ENCODE data around the gene TBC1D2B.
"Not testable (repeated sequence)": the region's sequence is repeated elsewhere in the genome, so short reads cannot be mapped to it uniquely, and the experiment has no call there.

DNA sequence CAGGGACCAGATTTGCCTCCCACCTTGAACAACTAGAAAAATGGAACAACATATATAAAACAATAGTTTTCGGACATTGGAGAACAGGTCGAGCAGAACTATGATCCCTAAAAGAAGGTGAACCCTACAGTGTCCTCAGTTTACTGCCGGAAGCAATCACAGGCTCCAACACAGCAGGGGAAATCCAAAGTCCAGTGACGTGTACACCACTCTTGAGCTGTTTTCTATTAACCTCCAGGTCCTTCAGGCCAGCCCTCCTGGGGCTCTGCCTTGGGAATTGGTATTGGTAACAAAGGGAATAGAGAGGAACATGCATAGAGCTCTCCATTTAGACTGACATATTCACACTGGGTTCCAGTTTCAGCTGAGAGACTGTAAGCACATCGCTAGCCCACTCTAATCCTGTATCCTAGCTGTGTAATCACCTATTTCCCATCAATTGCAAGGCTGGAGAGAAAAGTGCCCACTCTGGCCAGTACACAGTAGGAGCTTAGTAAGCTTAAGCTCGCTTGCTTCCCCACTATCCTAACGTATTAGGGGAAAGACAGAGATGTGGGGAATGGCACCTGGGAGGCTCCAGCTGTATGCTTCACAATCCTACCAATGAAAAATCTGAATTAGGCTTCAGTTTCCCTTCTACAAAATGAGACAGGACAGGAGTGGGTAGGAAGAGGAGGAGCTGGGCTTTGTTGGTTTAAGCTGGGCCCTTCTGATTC, 118.6 kb downstream of the TBC1D2B start:
- TF ChIP-seq ELF4 (IDR thresholded peaks at IDR 0.05); ARNT (IDR thresholded peaks at IDR 0.05); BHLHE40 (IDR thresholded peaks at IDR 0.05; ENCODE audit: borderline replicate concordance); SP1 (IDR thresholded peaks at IDR 0.05); FOXA1 (IDR thresholded peaks at IDR 0.05): not testable (repeated sequence)

Data from HEK293T (cell line).